ENCODE measurements around the gene APOL2. TPM values are rescaled to one million over a fixed set of nuclear protein-coding genes. Genes with fewer than 3 reads are reported as not detected.

The APOL2 gene
- total RNA-seq, 3 donors from 2014 or later: 99.6 to 117 (median 106) TPM

GRCh38 chr22:36227396-36227795, 11.9 kb downstream of the APOL2 start:
- H3K9me3 Mint-ChIP-seq: no peaks in the 10 kb centered on the region
- DNase-seq (no peak), ATAC-seq (peak in 1 of 2 donors; percentile 31)
- H3K27me3 Mint-ChIP-seq (ENCODE audit: low read depth): no peaks in the 10 kb centered on the region
- peaks cover 48% of the 10 kb centered on the region for H3K36me3 Mint-ChIP-seq (ENCODE audit: insufficient read depth)
- no peak overlapping the region for H3K4me3 Mint-ChIP-seq
- peaks cover 6% of the 10 kb centered on the region for H3K4me1 Mint-ChIP-seq (ENCODE audit: low read depth)

GRCh38 chr22:36226189-36226588, 13.1 kb downstream of the APOL2 start:
- Mint-ChIP-seq H3K27me3 (ENCODE audit: low read depth) (no peaks in the 10 kb centered on the region), H3K9me3 (no peaks in the 10 kb centered on the region), H3K36me3 (ENCODE audit: insufficient read depth) (peaks cover 37% of the 10 kb centered on the region), H3K4me3 (no peak overlapping the region), H3K4me1 (ENCODE audit: low read depth) (peaks cover 10% of the 10 kb centered on the region)
- no peak for DNase-seq
- ATAC-seq: no peak

- Mint-ChIP-seq H3K4me1 (ENCODE audit: low read depth) (peaks cover 12% of the 10 kb centered on the region), H3K9me3 (no peaks in the 10 kb centered on the region), H3K36me3 (ENCODE audit: insufficient read depth) (peaks cover 31% of the 10 kb centered on the region), H3K4me3 (no peak overlapping the region), H3K27me3 (ENCODE audit: low read depth) (no peaks in the 10 kb centered on the region)
- DNase-seq (no peak), ATAC-seq (no peak)
Observed at GRCh38 chr22:36225333-36225922, 13.9 kb downstream of the APOL2 start.

- peaks cover 24% of the 10 kb centered on the region for H3K36me3 Mint-ChIP-seq (ENCODE audit: insufficient read depth)
- DNase-seq (no peak), ATAC-seq (no peak)
- H3K9me3 Mint-ChIP-seq: no peaks in the 10 kb centered on the region
- H3K4me3 Mint-ChIP-seq: no peak overlapping the region
- peaks cover 2% of the 10 kb centered on the region for H3K27me3 Mint-ChIP-seq (ENCODE audit: low read depth)
- H3K4me1 Mint-ChIP-seq (ENCODE audit: low read depth): peaks cover 12% of the 10 kb centered on the region
Observed at GRCh38 chr22:36224245-36224644, 15.1 kb downstream of the APOL2 start.

GRCh38 chr22:36223504-36223903, 15.8 kb downstream of the APOL2 start:
- DNase-seq: no peak
- H3K4me3 Mint-ChIP-seq: no peak overlapping the region
- no peaks in the 10 kb centered on the region for H3K9me3 Mint-ChIP-seq
- no peak for ATAC-seq
- H3K36me3 Mint-ChIP-seq (ENCODE audit: insufficient read depth): peaks cover 17% of the 10 kb centered on the region
- H3K4me1 Mint-ChIP-seq (ENCODE audit: low read depth): peaks cover 12% of the 10 kb centered on the region
- peaks cover 2% of the 10 kb centered on the region for H3K27me3 Mint-ChIP-seq (ENCODE audit: low read depth)

- no peak for DNase-seq
- ATAC-seq: no peak
- H3K36me3 Mint-ChIP-seq (ENCODE audit: insufficient read depth): peaks cover 16% of the 10 kb centered on the region
- H3K4me1 Mint-ChIP-seq (ENCODE audit: low read depth): peaks cover 12% of the 10 kb centered on the region
- peaks cover 6% of the 10 kb centered on the region for H3K27me3 Mint-ChIP-seq (ENCODE audit: low read depth)
- H3K9me3 Mint-ChIP-seq: no peaks in the 10 kb centered on the region
- no peak overlapping the region for H3K4me3 Mint-ChIP-seq
Observed at GRCh38 chr22:36222887-36223450, 16.4 kb downstream of the APOL2 start.

GRCh38 chr22:36221799-36222751, 17.3 kb downstream of the APOL2 start:
- Mint-ChIP-seq H3K9me3 (no peaks in the 10 kb centered on the region), H3K4me3 (peak overlapping the region; percentile 58)
- ATAC-seq: peak; percentile 84 to 87

GRCh38 chr22:36220451-36220921, 18.8 kb downstream of the APOL2 start:
- peaks cover 11% of the 10 kb centered on the region for H3K27me3 Mint-ChIP-seq (ENCODE audit: low read depth)
- H3K9me3 Mint-ChIP-seq: no peaks in the 10 kb centered on the region
- ATAC-seq (no peak), DNase-seq (no peak)
- peaks cover 2% of the 10 kb centered on the region for H3K36me3 Mint-ChIP-seq (ENCODE audit: insufficient read depth)
- H3K4me3 Mint-ChIP-seq: no peak overlapping the region
- H3K4me1 Mint-ChIP-seq (ENCODE audit: low read depth): peaks cover 12% of the 10 kb centered on the region

More at GRCh38 chr22:36221799-36222751, 17.3 kb downstream of the APOL2 start:
- H3K27me3 Mint-ChIP-seq (ENCODE audit: low read depth): peaks cover 6% of the 10 kb centered on the region
- peaks cover 12% of the 10 kb centered on the region for H3K4me1 Mint-ChIP-seq (ENCODE audit: low read depth)
- peaks cover 11% of the 10 kb centered on the region for H3K36me3 Mint-ChIP-seq (ENCODE audit: insufficient read depth)
- peak; percentile 53 for DNase-seq

GRCh38 chr22:36218648-36219193, 20.6 kb downstream of the APOL2 start:
- peaks cover 17% of the 10 kb centered on the region for H3K27me3 Mint-ChIP-seq (ENCODE audit: low read depth)
- H3K4me1 Mint-ChIP-seq (ENCODE audit: low read depth): peaks cover 10% of the 10 kb centered on the region
- no peaks in the 10 kb centered on the region for H3K36me3 Mint-ChIP-seq (ENCODE audit: insufficient read depth)
- H3K9me3 Mint-ChIP-seq: no peaks in the 10 kb centered on the region
- H3K4me3 Mint-ChIP-seq: no peak overlapping the region
- ATAC-seq: no peak
- DNase-seq: no peak

GRCh38 chr22:36215981-36216380, 23.3 kb downstream of the APOL2 start:
- Mint-ChIP-seq H3K4me1 (ENCODE audit: low read depth) (peaks cover 7% of the 10 kb centered on the region), H3K36me3 (ENCODE audit: insufficient read depth) (no peaks in the 10 kb centered on the region), H3K27me3 (ENCODE audit: low read depth) (peaks cover 22% of the 10 kb centered on the region), H3K4me3 (no peak overlapping the region), H3K9me3 (no peaks in the 10 kb centered on the region)
- no peak for DNase-seq
- no peak for ATAC-seq

- DNase-seq (no peak), ATAC-seq (no peak)
- Mint-ChIP-seq H3K9me3 (peaks cover 8% of the 10 kb centered on the region), H3K27me3 (ENCODE audit: low read depth) (peaks cover 28% of the 10 kb centered on the region), H3K4me1 (ENCODE audit: low read depth) (peaks cover 10% of the 10 kb centered on the region), H3K4me3 (no peak overlapping the region), H3K36me3 (ENCODE audit: insufficient read depth) (no peaks in the 10 kb centered on the region)
Observed at GRCh38 chr22:36213586-36213985, 25.7 kb downstream of the APOL2 start.

GRCh38 chr22:36212901-36213300, 26.4 kb downstream of the APOL2 start:
- DNase-seq (no peak), ATAC-seq (no peak)
- Mint-ChIP-seq H3K36me3 (ENCODE audit: insufficient read depth) (no peaks in the 10 kb centered on the region), H3K9me3 (peaks cover 8% of the 10 kb centered on the region), H3K4me1 (ENCODE audit: low read depth) (peaks cover 10% of the 10 kb centered on the region), H3K4me3 (no peak overlapping the region), H3K27me3 (ENCODE audit: low read depth) (peaks cover 23% of the 10 kb centered on the region)

GRCh38 chr22:36211237-36211861, 28.0 kb downstream of the APOL2 start:
- Mint-ChIP-seq H3K4me1 (ENCODE audit: low read depth) (peaks cover 10% of the 10 kb centered on the region), H3K36me3 (ENCODE audit: insufficient read depth) (no peaks in the 10 kb centered on the region), H3K27me3 (ENCODE audit: low read depth) (peaks cover 23% of the 10 kb centered on the region), H3K9me3 (peaks cover 8% of the 10 kb centered on the region), H3K4me3 (no peak overlapping the region)
- ATAC-seq: no peak
- DNase-seq: no peak

GRCh38 chr22:36210224-36210623, 29.1 kb downstream of the APOL2 start:
- H3K36me3 Mint-ChIP-seq (ENCODE audit: insufficient read depth): no peaks in the 10 kb centered on the region
- peaks cover 8% of the 10 kb centered on the region for H3K9me3 Mint-ChIP-seq
- DNase-seq: no peak
- no peak overlapping the region for H3K4me3 Mint-ChIP-seq
- H3K27me3 Mint-ChIP-seq (ENCODE audit: low read depth): peaks cover 16% of the 10 kb centered on the region
- ATAC-seq: no peak
- H3K4me1 Mint-ChIP-seq (ENCODE audit: low read depth): peaks cover 10% of the 10 kb centered on the region
